GM23338 (cell line): ENCODE results near the gene GRID1.

Experiments used
- CREB1 ChIP-seq: fragments of 250-450 bp; sonication (Bioruptor Pico); IDR thresholded peaks from 2 replicates; pipeline ENCODE4 v1.5.0; 2020; ENCODE audit warnings: low read depth, mild to moderate bottlenecking, moderate library complexity
- EZH2 ChIP-seq: fragments of 200-600 bp; sonication (generic); IDR thresholded peaks from one replicate; pipeline ENCODE4 v1.8.0; 2017; ENCODE audit warnings: antibody characterized with exemption, mild to moderate bottlenecking, low read depth; ENCODE audit not compliant: unreplicated experiment
- EZH2phosphoT487 ChIP-seq: fragments of 200-600 bp; sonication (generic); IDR thresholded peaks from one replicate; pipeline ENCODE4 v1.8.1; 2018; ENCODE audit warnings: antibody characterized with exemption; ENCODE audit not compliant: unreplicated experiment
- JUNB ChIP-seq: IDR thresholded peaks from one replicate; pipeline ENCODE4 v1.6.1; 2016; ENCODE audit warnings: antibody characterized with exemption; ENCODE audit not compliant: unreplicated experiment
- POLR2AphosphoS5 ChIP-seq: IDR thresholded peaks from 2 replicates; pipeline ENCODE4 v1.6.1; 2016; ENCODE audit warnings: antibody characterized with exemption, low read depth
- ZNF114 ChIP-seq: fragments of 250-450 bp; sonication (Bioruptor Pico); IDR thresholded peaks from 2 replicates; pipeline ENCODE4 v1.5.0; 2020; ENCODE audit warnings: mild to moderate bottlenecking, moderate library complexity
- TF ChIP-seq, protein P1 (sequence below), 2 experiments: fragments of 200-600 bp in 1 of 2; sonication (generic) in 1 of 2; conservative IDR thresholded peaks; 2 replicates each; pipeline versions ENCODE4 v1.5.1 to v1.6.1; 2016 to 2017; ENCODE audit warnings: antibody characterized with exemption in 2 of 2, low read depth in 2 of 2, mild to moderate bottlenecking in 2 of 2, moderate library complexity in 1 of 2
- TF ChIP-seq, protein P2 (sequence below): IDR thresholded peaks from 2 replicates; pipeline ENCODE4 v1.6.1; 2016; ENCODE audit warnings: antibody characterized with exemption

DNA sequence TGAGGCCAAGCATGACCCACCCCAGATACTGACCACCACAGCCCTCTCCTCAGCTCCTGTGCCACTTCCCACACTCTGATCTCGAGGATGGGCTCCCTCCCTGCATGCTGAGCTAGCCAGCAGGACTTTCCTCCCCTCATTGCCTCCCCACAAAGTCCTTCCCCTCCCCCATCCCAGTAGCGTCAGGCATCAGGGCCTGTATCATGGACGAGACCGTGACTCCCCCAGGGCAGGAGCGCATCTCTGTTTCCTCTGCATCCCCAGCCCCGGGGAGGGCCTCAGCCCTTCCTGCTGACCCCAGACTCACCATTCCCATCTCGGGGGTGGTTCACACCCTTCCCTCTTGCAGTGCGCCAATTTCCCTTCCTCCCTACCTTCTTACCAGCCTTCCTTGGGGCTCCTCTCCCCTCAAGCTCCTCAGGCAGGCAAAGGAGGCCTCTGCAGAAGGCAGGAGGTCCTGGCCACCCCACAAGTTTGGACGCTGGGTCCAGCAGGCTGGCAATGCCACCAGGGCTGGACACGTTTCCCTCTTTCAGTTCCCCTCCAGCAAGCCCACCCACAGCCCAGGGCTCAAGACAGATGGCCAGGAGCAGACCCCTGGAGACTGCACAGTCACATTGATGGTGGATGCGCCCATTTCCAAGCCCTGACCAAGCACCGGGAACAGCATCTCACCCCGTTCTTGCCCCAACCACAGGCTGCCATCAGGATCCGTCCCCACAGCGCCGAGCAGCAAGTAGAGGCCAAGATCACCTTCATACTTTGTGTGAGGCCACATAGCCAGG lies 36.5 kb downstream of the GRID1 start:
- TF ChIP-seq EZH2phosphoT487, result no peak
- TF ChIP-seq, protein P1, sequence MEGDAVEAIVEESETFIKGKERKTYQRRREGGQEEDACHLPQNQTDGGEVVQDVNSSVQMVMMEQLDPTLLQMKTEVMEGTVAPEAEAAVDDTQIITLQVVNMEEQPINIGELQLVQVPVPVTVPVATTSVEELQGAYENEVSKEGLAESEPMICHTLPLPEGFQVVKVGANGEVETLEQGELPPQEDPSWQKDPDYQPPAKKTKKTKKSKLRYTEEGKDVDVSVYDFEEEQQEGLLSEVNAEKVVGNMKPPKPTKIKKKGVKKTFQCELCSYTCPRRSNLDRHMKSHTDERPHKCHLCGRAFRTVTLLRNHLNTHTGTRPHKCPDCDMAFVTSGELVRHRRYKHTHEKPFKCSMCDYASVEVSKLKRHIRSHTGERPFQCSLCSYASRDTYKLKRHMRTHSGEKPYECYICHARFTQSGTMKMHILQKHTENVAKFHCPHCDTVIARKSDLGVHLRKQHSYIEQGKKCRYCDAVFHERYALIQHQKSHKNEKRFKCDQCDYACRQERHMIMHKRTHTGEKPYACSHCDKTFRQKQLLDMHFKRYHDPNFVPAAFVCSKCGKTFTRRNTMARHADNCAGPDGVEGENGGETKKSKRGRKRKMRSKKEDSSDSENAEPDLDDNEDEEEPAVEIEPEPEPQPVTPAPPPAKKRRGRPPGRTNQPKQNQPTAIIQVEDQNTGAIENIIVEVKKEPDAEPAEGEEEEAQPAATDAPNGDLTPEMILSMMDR (conservative IDR thresholded peaks at IDR 0.05; ENCODE audit: low read depth in 2 of 2), result no peak
- no peak for TF ChIP-seq POLR2AphosphoS5
- TF ChIP-seq EZH2, result no peak
- no peak for TF ChIP-seq ZNF114 (CRISPR knock-in tag)
- TF ChIP-seq JUNB, result no peak
- TF ChIP-seq CREB1, result no peak
- TF ChIP-seq, protein P2, sequence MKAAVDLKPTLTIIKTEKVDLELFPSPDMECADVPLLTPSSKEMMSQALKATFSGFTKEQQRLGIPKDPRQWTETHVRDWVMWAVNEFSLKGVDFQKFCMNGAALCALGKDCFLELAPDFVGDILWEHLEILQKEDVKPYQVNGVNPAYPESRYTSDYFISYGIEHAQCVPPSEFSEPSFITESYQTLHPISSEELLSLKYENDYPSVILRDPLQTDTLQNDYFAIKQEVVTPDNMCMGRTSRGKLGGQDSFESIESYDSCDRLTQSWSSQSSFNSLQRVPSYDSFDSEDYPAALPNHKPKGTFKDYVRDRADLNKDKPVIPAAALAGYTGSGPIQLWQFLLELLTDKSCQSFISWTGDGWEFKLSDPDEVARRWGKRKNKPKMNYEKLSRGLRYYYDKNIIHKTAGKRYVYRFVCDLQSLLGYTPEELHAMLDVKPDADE, result no peak
